GM12892 (cell line): Measurements from ENCODE around the gene GPR146.

Experiments
- POLR2A ChIP-seq: IDR thresholded peaks from 2 replicates; pipeline ENCODE4 v1.6.1; 2011; ENCODE audit warnings: low read depth, low read length, control low read depth
- POLR2AphosphoS5 ChIP-seq: IDR thresholded peaks from 2 replicates; pipeline ENCODE4 v1.6.1; 2011; ENCODE audit warnings: low read depth, low read length, control low read depth

GRCh38 chr7:1050956-1051690, 6.8 kb downstream of the GPR146 start:
- TF ChIP-seq POLR2A (no peak), POLR2AphosphoS5 (no peak)
